HepG2 (cell line): ENCODE measurements around the gene C17orf58. TPM values are rescaled to one million over a fixed set of nuclear protein-coding genes. Genes with fewer than 3 reads are reported as not detected.

Experiments
- CC2D1A ChIP-seq: sonication (generic); formaldehyde crosslinking; IDR thresholded peaks from 2 replicates; pipeline ENCODE4 v1.8.1; 2023; ENCODE audit warnings: mild to moderate bottlenecking, missing genetic modification reagents
- FOXA3 ChIP-seq: IDR thresholded peaks from 2 replicates; pipeline ENCODE4 v1.6.1; 2016; ENCODE audit warnings: missing genetic modification reagents, missing compliant biosample characterization
- FOXC1 ChIP-seq: sonication (generic); formaldehyde crosslinking; IDR thresholded peaks from 2 replicates; pipeline ENCODE4 v1.8.0; 2022; ENCODE audit warnings: mild to moderate bottlenecking, missing genetic modification reagents, borderline replicate concordance
- FOXP4 ChIP-seq: sonication (generic); formaldehyde crosslinking; IDR thresholded peaks from 2 replicates; pipeline ENCODE4 v1.4.0; 2020; ENCODE audit warnings: missing genetic modification reagents
- FUBP1 ChIP-seq: sonication (generic); formaldehyde crosslinking; IDR thresholded peaks from 2 replicates; pipeline ENCODE4 v1.5.1; 2020; ENCODE audit warnings: missing genetic modification reagents, mild to moderate bottlenecking, borderline replicate concordance
- GATAD1 ChIP-seq: IDR thresholded peaks from 2 replicates; pipeline ENCODE4 v1.6.1; 2016; ENCODE audit warnings: missing genetic modification reagents, missing compliant biosample characterization
- GFI1 ChIP-seq: sonication (generic); formaldehyde crosslinking; IDR thresholded peaks from 2 replicates; pipeline ENCODE4 v1.5.0; 2020; ENCODE audit warnings: missing genetic modification reagents, mild to moderate bottlenecking, borderline replicate concordance
- HCFC1 ChIP-seq: fragments of 150-350 bp; IDR thresholded peaks from 2 replicates; pipeline ENCODE4 v1.6.1; 2014; ENCODE audit warnings: low read depth, low read length
- KLF9 ChIP-seq: IDR thresholded peaks from 2 replicates; pipeline ENCODE4 v1.6.1; 2016; ENCODE audit warnings: low read depth
- MYNN ChIP-seq: sonication (generic); formaldehyde crosslinking; IDR thresholded peaks from 2 replicates; pipeline ENCODE4 v1.4.0; 2020; ENCODE audit warnings: mild to moderate bottlenecking, low read depth, missing genetic modification reagents
- NFYC ChIP-seq: IDR thresholded peaks from 2 replicates; pipeline ENCODE4 v1.6.1; 2016; ENCODE audit warnings: missing genetic modification reagents, missing compliant biosample characterization
- PCBP2 ChIP-seq: fragments of 200-400 bp; formaldehyde crosslinking; optimal IDR thresholded peaks from 2 replicates; pipeline ENCODE3; 2018; ENCODE audit warnings: low read length, low read depth; ENCODE audit not compliant: poor library complexity, severe bottlenecking
- SOX5 ChIP-seq: IDR thresholded peaks from 2 replicates; pipeline ENCODE4 v1.6.1; 2016; ENCODE audit warnings: borderline replicate concordance
- TFE3 ChIP-seq: IDR thresholded peaks from 2 replicates; pipeline ENCODE4 v1.6.1; 2016
- UBTF ChIP-seq: sonication (generic); formaldehyde crosslinking; IDR thresholded peaks from 2 replicates; pipeline ENCODE4 v1.4.0; 2020; ENCODE audit warnings: mild to moderate bottlenecking, missing genetic modification reagents
- ZKSCAN5 ChIP-seq: sonication (generic); formaldehyde crosslinking; IDR thresholded peaks from 2 replicates; pipeline ENCODE4 v1.5.1; 2020; ENCODE audit warnings: mild to moderate bottlenecking, missing genetic modification reagents
- ZNF329 ChIP-seq: sonication (generic); formaldehyde crosslinking; IDR thresholded peaks from 2 replicates; pipeline ENCODE4 v1.9.0; 2021; ENCODE audit warnings: low read depth, mild to moderate bottlenecking, missing genetic modification reagents
- ZNF512 ChIP-seq: sonication (generic); formaldehyde crosslinking; IDR thresholded peaks from 2 replicates; pipeline ENCODE4 v1.4.0; 2020; ENCODE audit warnings: mild to moderate bottlenecking, missing genetic modification reagents
- ZNF629 ChIP-seq: sonication (generic); formaldehyde crosslinking; conservative IDR thresholded peaks from 2 replicates; pipeline ENCODE4 v1.5.0; 2020; ENCODE audit warnings: missing genetic modification reagents
- ZNF883 ChIP-seq: sonication (generic); formaldehyde crosslinking; IDR thresholded peaks from 2 replicates; pipeline ENCODE4 v1.5.1; 2020; ENCODE audit warnings: mild to moderate bottlenecking, missing genetic modification reagents; ENCODE audit errors: not compliant biosample characterization
- polyA plus RNA-seq, 8 experiments: library from polyadenylated mRNA; depleted of rRNA in 3 of 8; stranded (reverse) in 7 of 8; unstranded in 1 of 8; fragments of >200 nt; fragmentation: Illumina TruSeq in 4 of 8; extraction: Trizol in 4 of 8; gene quantifications; 2 replicates each; pipeline versions ENCODE4 v1.2.1 to v1.2.3, GENCODE V29; 2011 to 2016; ENCODE audit warnings: low read depth in 4 of 8, missing spikeins in 1 of 8, mixed read lengths in 1 of 8; ENCODE audit not compliant: insufficient read depth in 1 of 8
- total RNA-seq, 5 experiments: library from RNA; depleted of rRNA; stranded (reverse); fragments of >200 nt; fragmentation: Illumina TruSeq; extraction: Trizol; gene quantifications; 2 replicates each; pipeline ENCODE4 v1.2.3, GENCODE V29; 2016; ENCODE audit warnings: low read depth in 1 of 5

C17orf58 gene
- total and polyA plus RNA-seq, 2 of the 13 experiments (the other 11 are each of a cell fraction or from before 2014, with no cell fraction given) = 15.6 to 15.8 TPM

- no peak for TF ChIP-seq ZNF629 (CRISPR knock-in tag)
- TF ChIP-seq FUBP1 = no peak
- TF ChIP-seq ZNF883 (CRISPR knock-in tag) = no peak
- no peak for TF ChIP-seq ZNF512 (CRISPR knock-in tag)
- TF ChIP-seq SOX5 = peak; percentile 53; the same call in 1 of the 2 replicates
- peak; percentile 28; the same call in 1 of the 2 replicates for TF ChIP-seq GFI1
- no peak for TF ChIP-seq ZKSCAN5 (CRISPR knock-in tag)
- TF ChIP-seq FOXA3 (CRISPR knock-in tag) = peak; percentile 18; the same call in 1 of the 2 replicates
- peak; percentile 76 for TF ChIP-seq NFYC (CRISPR knock-in tag)
- no peak for TF ChIP-seq HCFC1
- no peak for TF ChIP-seq PCBP2
- no peak for TF ChIP-seq KLF9
- no peak for TF ChIP-seq ZNF329 (CRISPR knock-in tag)
- no peak for TF ChIP-seq CC2D1A
- no peak for TF ChIP-seq MYNN (CRISPR knock-in tag)
- peak; percentile 55; the same call in 1 of the 2 replicates for TF ChIP-seq FOXP4
- peak; percentile 33; the same call in 1 of the 2 replicates for TF ChIP-seq GATAD1 (CRISPR knock-in tag)
- TF ChIP-seq UBTF (CRISPR knock-in tag) = no peak
- no peak; the same call in 1 of the 2 replicates for TF ChIP-seq TFE3 (CRISPR knock-in tag)
- no peak for TF ChIP-seq FOXC1
These were observed 37.6 kb upstream of the C17orf58 start (continued) for GRCh38 chr17:68033636-68034451.
